ENCODE results near the gene ARMC8. TPM values are rescaled to one million over a fixed set of nuclear protein-coding genes. Genes with fewer than 3 reads are reported as not detected.

The ARMC8 gene
- total RNA-seq, 1 donor, result 59.0 TPM

- no peak for DNase-seq (ENCODE audit: insufficient read length, low spot score, missing footprints)
Observed at GRCh38 chr3:138323971-138324370, 136.9 kb downstream of the ARMC8 start.

GRCh38 chr3:138325990-138326389 lies 138.9 kb downstream of the ARMC8 start:
- Histone ChIP-seq H3K4me1 (ENCODE audit: insufficient read depth, low read length) (peaks cover 11% of the 10 kb centered on the region), H3K4me3 (ENCODE audit: insufficient read depth, low read length) (no peak overlapping the region), H3K79me2 (ENCODE audit: insufficient read depth, low read length) (no peaks in the 10 kb centered on the region), H3K27ac (ENCODE audit: low read depth, low read length) (no peak overlapping the region), H2AFZ (ENCODE audit: low read length) (no peak overlapping the region), H3K36me3 (ENCODE audit: insufficient read depth, low read length) (no peaks in the 10 kb centered on the region), H3K27me3 (ENCODE audit: insufficient read depth, low read length) (peaks cover 10% of the 10 kb centered on the region), H4K20me1 (ENCODE audit: insufficient read depth, low read length) (no peaks in the 10 kb centered on the region), H3K4me2 (ENCODE audit: insufficient read depth, low read length) (no peak overlapping the region), H3K9me3 (ENCODE audit: low read depth, low read length) (no peaks in the 10 kb centered on the region)
- no peak for TF ChIP-seq CTCF (IDR thresholded peaks at IDR 0.05; ENCODE audit: extremely low read depth, low read depth, low read length)
- DNase-seq (ENCODE audit: insufficient read length, low spot score, missing footprints), result no peak

More at GRCh38 chr3:138323971-138324370, 136.9 kb downstream of the ARMC8 start:
- Histone ChIP-seq H4K20me1 (ENCODE audit: insufficient read depth, low read length) (no peaks in the 10 kb centered on the region), H2AFZ (ENCODE audit: low read length) (no peak overlapping the region), H3K9me3 (ENCODE audit: low read depth, low read length) (no peaks in the 10 kb centered on the region), H3K4me3 (ENCODE audit: insufficient read depth, low read length) (no peak overlapping the region), H3K4me1 (ENCODE audit: insufficient read depth, low read length) (peaks cover under 1% of the 10 kb centered on the region), H3K27me3 (ENCODE audit: insufficient read depth, low read length) (peaks cover 13% of the 10 kb centered on the region), H3K36me3 (ENCODE audit: insufficient read depth, low read length) (no peaks in the 10 kb centered on the region), H3K79me2 (ENCODE audit: insufficient read depth, low read length) (no peaks in the 10 kb centered on the region), H3K27ac (ENCODE audit: low read depth, low read length) (no peak overlapping the region), H3K4me2 (ENCODE audit: insufficient read depth, low read length) (no peak overlapping the region)
- TF ChIP-seq CTCF (IDR thresholded peaks at IDR 0.05; ENCODE audit: extremely low read depth, low read depth, low read length), result no peak

- Histone ChIP-seq H3K27ac (ENCODE audit: low read depth, low read length) (no peak overlapping the region), H3K4me3 (ENCODE audit: insufficient read depth, low read length) (no peak overlapping the region), H3K9me3 (ENCODE audit: low read depth, low read length) (no peaks in the 10 kb centered on the region), H3K36me3 (ENCODE audit: insufficient read depth, low read length) (no peaks in the 10 kb centered on the region), H3K4me1 (ENCODE audit: insufficient read depth, low read length) (peaks cover 11% of the 10 kb centered on the region), H3K4me2 (ENCODE audit: insufficient read depth, low read length) (no peak overlapping the region), H4K20me1 (ENCODE audit: insufficient read depth, low read length) (no peaks in the 10 kb centered on the region), H3K79me2 (ENCODE audit: insufficient read depth, low read length) (no peaks in the 10 kb centered on the region), H2AFZ (ENCODE audit: low read length) (no peak overlapping the region), H3K27me3 (ENCODE audit: insufficient read depth, low read length) (peaks cover under 1% of the 10 kb centered on the region)
- DNase-seq (ENCODE audit: insufficient read length, low spot score, missing footprints), result no peak
- TF ChIP-seq CTCF (IDR thresholded peaks at IDR 0.05; ENCODE audit: extremely low read depth, low read depth, low read length), result no peak
Observed at GRCh38 chr3:138326866-138327595, 139.9 kb downstream of the ARMC8 start.

- H3K36me3 ChIP-seq (ENCODE audit: insufficient read depth, low read length), result no peaks in the 10 kb centered on the region
- H3K9me3 ChIP-seq (ENCODE audit: low read depth, low read length), result no peaks in the 10 kb centered on the region
- H3K27ac ChIP-seq (ENCODE audit: low read depth, low read length), result no peak overlapping the region
- H4K20me1 ChIP-seq (ENCODE audit: insufficient read depth, low read length), result no peaks in the 10 kb centered on the region
- no peaks in the 10 kb centered on the region for H3K27me3 ChIP-seq (ENCODE audit: insufficient read depth, low read length)
- no peak overlapping the region for H3K4me3 ChIP-seq (ENCODE audit: insufficient read depth, low read length)
- TF ChIP-seq CTCF (IDR thresholded peaks at IDR 0.05; ENCODE audit: extremely low read depth, low read depth, low read length), result no peak
- H3K4me2 ChIP-seq (ENCODE audit: insufficient read depth, low read length), result no peak overlapping the region
- no peak overlapping the region for H2AFZ ChIP-seq (ENCODE audit: low read length)
- peaks cover 11% of the 10 kb centered on the region for H3K4me1 ChIP-seq (ENCODE audit: insufficient read depth, low read length)
- DNase-seq (ENCODE audit: insufficient read length, low spot score, missing footprints), result no peak
- no peaks in the 10 kb centered on the region for H3K79me2 ChIP-seq (ENCODE audit: insufficient read depth, low read length)
Observed at GRCh38 chr3:138327831-138328230, 140.7 kb downstream of the ARMC8 start.
